Measurements from ENCODE around the gene IL20.

- no peak for TF ChIP-seq CTCF (optimal IDR thresholded peaks at IDR 0.05 in 1 of 3, IDR thresholded peaks at IDR 0.05 in 1 of 3, conservative IDR thresholded peaks at IDR 0.05 in 1 of 3; ENCODE audit: extremely low read depth in 1 of 3, insufficient read depth in 2 of 3, low read length in 3 of 3)
- TF ChIP-seq EZH2 (IDR thresholded peaks at IDR 0.05; ENCODE audit: low read length) = no peak
Measured at GRCh38 chr1:206890125-206891060, 25.0 kb downstream of the IL20 start.

All from keratinocyte (primary cell).